Activated T-cell treated with anti-CD3 and anti-CD28 coated beads, Interleukin-2, amount 50 U/mL, for 4 hours (primary cell): Measurements from ENCODE around the gene LDLRAD1. TPM values are rescaled to one million over a fixed set of nuclear protein-coding genes. Genes with fewer than 3 reads are reported as not detected.
"Not testable (repeated sequence)": the region's sequence is repeated elsewhere in the genome, so short reads cannot be mapped to it uniquely, and the experiment has no call there.

ENCODE experiments used
- ATAC-seq, 2 donors: fragments of 200-7000 bp; cut with Tn5 transposase; one replicate each; pipeline ENCODE4 v1.10.0; 2021
- DNase-seq: peaks from one replicate; pipeline ENCODE4 v3.0.0-alpha.2; 2020
- H3K27me3 Mint-ChIP-seq: one replicate; pipeline ENCODE4 v1.8.0; 2021; ENCODE audit warnings: low read depth, mixed read lengths
- H3K36me3 Mint-ChIP-seq: one replicate; pipeline ENCODE4 v1.8.0; 2022; ENCODE audit warnings: mixed read lengths; ENCODE audit not compliant: insufficient read depth
- H3K4me1 Mint-ChIP-seq: one replicate; pipeline ENCODE4 v1.8.0; 2021; ENCODE audit warnings: low read depth, mixed read lengths
- H3K4me3 Mint-ChIP-seq: one replicate; pipeline ENCODE4 v1.8.0; 2021; ENCODE audit warnings: mild to moderate bottlenecking, moderate library complexity, mixed read lengths
- H3K9me3 Mint-ChIP-seq: one replicate; pipeline ENCODE4 v1.8.0; 2021; ENCODE audit warnings: mixed read lengths
- total RNA-seq, 3 donors: library from RNA; stranded (reverse); gene quantifications; one replicate each; pipeline ENCODE4 v1.2.1, GENCODE V29; 2021

The LDLRAD1 gene
- total RNA-seq, 3 donors from 2014 or later = not detected

DNA sequence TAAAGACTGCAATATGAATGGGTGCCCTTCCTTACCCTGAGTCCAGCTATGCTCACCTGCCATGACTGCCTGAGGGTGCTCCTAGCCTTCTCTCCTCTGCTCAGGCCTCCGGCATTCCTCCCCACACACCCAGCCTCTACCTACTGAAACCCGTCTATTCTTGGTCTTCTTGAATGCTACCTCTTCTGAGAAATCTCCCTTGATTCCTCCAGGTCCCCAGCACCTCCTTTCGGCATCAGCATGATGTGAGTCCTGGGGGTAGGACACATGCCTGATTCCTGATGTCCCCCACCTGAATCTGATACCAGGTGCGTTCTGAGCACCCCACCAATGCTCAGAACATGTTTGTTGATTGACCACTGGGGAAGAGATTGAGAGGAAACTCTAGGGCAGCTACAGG lies 8.6 kb downstream of the LDLRAD1 start:
- Mint-ChIP-seq H3K27me3 (peaks cover 18% of the 10 kb centered on the region), H3K36me3 (no peaks in the 10 kb centered on the region), H3K9me3 (no peaks in the 10 kb centered on the region), H3K4me1 (no peaks in the 10 kb centered on the region), H3K4me3 (no peak overlapping the region)
- DNase-seq = no peak
- no peak for ATAC-seq

DNA sequence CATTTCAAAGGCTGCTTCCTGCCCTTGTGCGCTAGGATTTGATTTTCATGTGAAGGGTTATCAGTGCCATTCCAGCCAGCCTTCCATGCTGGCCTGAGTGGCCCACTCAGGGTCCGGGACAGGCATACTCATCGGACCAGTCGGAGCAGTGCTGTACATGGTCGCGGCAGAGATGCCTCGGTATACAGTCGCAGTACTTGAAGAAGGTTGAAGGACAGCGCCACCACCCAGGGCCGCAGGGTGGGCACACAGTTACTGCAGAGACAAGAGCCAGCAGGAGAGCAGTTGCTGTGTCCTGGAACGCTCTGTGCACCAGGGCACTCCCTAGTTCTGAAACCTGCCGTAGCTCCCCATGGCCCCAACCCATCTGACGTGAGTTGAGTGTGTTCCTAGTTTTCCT lies 9.1 kb downstream of the LDLRAD1 start:
- Mint-ChIP-seq H3K36me3 (no peaks in the 10 kb centered on the region), H3K9me3 (no peaks in the 10 kb centered on the region), H3K27me3 (peaks cover 16% of the 10 kb centered on the region), H3K4me3 (no peak overlapping the region), H3K4me1 (no peaks in the 10 kb centered on the region)
- ATAC-seq = no peak
- DNase-seq = no peak

DNA sequence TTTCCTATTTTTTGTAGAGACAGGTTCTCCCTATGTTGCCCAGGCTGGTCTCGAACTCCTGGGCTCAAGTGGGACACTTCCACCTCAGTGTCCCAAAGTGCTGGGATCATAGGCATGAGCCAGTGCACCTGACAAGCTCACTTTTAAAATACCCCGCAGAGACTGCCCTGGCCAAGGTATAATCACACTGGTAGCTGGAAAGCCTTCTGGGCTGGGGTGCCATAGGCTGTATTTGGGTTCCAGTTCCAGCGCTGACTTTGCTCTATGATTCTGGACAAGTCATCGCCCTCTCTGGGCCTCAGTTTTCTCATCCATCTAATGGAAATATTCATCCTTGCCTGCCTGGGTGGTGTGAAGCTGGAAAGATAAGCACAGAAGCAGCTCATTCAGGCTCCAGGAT lies 10.4 kb downstream of the LDLRAD1 start:
- ATAC-seq (no peak), DNase-seq (no peak)
- H3K36me3 Mint-ChIP-seq = no peaks in the 10 kb centered on the region
- peaks cover 11% of the 10 kb centered on the region for H3K27me3 Mint-ChIP-seq
- no peak overlapping the region for H3K4me3 Mint-ChIP-seq
- no peaks in the 10 kb centered on the region for H3K4me1 Mint-ChIP-seq
- H3K9me3 Mint-ChIP-seq = no peaks in the 10 kb centered on the region

DNA sequence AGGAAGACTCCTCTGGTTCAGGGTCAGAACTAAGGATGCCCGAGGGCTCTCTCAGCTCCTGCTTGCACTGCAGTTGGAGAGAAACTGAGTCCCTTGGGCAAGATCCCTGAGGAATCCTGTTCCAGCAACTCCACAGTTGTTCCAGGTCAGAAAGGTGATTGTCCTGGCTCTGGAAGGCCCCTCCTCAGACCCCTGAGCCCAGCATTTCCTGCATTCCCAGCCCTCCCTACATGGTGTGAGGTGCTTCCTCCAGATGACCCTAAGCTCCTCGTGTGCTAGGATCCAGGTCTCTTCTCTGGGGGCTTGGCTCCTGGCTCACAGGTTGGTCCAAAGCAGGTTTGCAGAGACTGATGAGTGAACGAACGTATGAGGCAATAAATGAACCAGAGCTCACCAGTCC lies 11.5 kb downstream of the LDLRAD1 start:
- ATAC-seq (no peak), DNase-seq (no peak)
- H3K9me3 Mint-ChIP-seq = no peaks in the 10 kb centered on the region
- no peaks in the 10 kb centered on the region for H3K4me1 Mint-ChIP-seq
- H3K27me3 Mint-ChIP-seq = peaks cover 7% of the 10 kb centered on the region
- H3K36me3 Mint-ChIP-seq = no peaks in the 10 kb centered on the region
- H3K4me3 Mint-ChIP-seq = no peak overlapping the region

DNA sequence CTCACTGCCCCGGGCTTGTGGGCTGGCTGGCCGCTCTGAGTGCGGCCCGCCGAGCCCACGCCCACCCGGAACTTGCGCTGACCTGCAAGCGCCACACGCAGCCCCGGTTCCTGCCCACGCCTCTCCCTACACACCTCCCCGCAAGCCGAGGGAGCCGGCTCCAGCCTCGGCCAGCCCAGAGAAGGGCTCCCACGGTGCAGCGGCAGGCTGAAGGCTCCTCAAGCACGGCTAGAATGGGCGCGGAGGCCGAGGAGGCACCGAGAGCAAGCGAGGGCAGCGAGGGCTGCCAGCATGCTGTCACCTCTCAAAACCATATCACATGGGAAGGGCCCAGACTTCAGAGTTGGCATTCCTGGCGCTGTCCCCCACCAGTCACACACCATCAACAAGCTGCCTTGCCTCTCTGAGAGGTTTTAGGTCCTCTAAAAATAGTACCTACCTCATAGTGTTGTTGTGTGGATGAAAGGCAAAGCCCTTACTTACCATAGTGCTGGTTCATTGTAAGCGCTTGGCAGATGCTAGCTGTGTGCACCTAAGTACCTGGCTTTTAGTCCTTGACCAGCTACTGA lies 13.4 kb downstream of the LDLRAD1 start:
- peaks cover 2% of the 10 kb centered on the region for H3K27me3 Mint-ChIP-seq
- H3K36me3 Mint-ChIP-seq = no peaks in the 10 kb centered on the region
- H3K4me1 Mint-ChIP-seq = no peaks in the 10 kb centered on the region
- DNase-seq (no peak), ATAC-seq (no peak)
- no peak overlapping the region for H3K4me3 Mint-ChIP-seq
- H3K9me3 Mint-ChIP-seq = no peaks in the 10 kb centered on the region

DNA sequence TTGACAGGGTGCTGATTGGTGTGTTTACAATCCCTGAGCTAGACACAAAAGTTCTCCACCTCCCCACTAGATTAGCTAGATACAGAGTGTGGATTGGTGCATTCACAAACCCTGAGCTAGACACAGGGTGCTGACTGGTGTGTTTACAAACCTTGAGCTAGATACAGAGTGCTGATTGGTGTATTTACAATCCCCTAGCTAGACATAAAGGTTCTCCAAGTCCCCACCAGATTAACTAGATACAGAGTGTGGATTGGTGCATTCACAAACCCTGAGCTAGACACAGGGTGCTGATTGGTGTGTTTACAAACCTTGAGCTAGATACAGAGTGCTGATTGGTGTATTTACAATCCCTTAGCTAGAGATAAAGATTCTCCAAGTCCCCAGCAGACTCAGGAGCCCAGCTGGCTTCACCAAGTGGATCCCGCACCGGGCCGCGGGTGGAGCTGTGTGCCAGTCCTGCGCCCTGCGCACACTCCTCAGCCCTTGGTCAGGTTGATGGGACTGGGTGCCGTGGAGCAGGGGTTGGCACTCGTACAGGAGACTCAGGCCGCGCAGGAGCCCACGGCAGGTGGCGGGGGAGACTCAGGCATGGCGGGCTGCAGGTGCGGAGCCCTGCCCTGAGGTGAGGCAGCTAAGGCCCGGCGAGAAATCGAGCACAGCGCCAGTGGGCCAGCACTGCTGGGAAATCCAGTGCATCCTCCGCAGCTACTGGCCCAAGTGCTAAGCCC lies 14.1 kb downstream of the LDLRAD1 start:
- H3K4me3 Mint-ChIP-seq, H3K27me3 Mint-ChIP-seq, H3K36me3 Mint-ChIP-seq, DNase-seq, H3K4me1 Mint-ChIP-seq, ATAC-seq, H3K9me3 Mint-ChIP-seq: not testable (repeated sequence)

DNA sequence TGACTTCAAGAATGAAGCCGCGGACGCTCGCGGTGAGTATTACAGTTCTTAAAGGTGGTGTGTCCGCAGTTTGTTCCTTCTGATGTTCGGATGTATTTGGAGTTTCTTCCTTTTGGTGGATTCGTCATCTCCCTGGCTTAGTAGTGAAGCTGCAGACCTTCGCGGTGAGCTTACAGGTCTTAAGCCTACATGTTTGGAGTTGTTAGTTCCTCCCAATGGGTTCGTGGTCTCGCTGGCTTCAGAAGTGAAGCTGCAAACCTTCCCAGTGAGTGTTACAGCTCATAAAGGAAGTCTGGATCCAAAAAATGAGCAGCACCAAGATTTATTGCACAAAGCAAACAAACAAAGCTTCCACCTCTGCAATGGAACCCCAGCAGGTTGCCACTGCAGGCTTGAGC lies 14.7 kb downstream of the LDLRAD1 start:
- ATAC-seq (no peak), DNase-seq (no peak)
- Mint-ChIP-seq H3K4me3 (no peak overlapping the region), H3K4me1 (no peaks in the 10 kb centered on the region), H3K27me3 (no peaks in the 10 kb centered on the region), H3K9me3 (no peaks in the 10 kb centered on the region), H3K36me3 (no peaks in the 10 kb centered on the region)

DNA sequence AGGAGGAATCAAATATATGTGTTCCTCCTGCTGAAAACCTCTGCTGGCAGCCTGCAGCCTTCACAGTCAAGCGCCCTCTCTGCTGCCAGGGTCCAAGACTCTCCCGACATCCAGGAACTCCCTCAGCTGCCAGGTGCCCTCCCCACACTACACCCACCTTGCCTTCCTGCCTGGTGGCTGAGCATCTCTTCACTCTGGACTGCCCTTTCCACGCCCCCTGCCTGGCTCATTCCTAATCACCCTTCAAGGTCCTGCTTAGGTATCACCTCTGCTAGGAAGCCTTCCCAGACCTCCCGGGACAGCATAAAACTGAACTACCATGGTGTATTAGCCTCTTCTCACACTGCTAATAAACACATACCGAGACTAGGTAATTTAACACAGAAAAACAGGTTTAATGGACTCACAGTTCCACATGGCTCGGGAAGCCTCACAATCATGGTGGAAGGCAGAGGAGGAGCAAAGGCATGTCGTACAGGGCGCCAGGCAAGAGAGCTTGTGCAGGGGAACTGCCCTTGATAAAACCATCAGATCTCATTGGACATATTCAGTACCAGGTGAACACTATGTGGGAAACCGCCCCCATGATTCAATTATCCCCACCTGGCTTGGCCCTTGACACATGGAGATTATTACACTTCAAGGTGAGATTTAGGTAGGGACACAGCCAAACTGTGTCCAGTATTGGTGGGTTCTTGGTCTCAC lies 15.3 kb downstream of the LDLRAD1 start:
- Mint-ChIP-seq H3K27me3 (no peaks in the 10 kb centered on the region), H3K4me3 (no peak overlapping the region), H3K9me3 (no peaks in the 10 kb centered on the region), H3K36me3 (no peaks in the 10 kb centered on the region), H3K4me1 (no peaks in the 10 kb centered on the region)
- ATAC-seq (no peak), DNase-seq (no peak)

DNA sequence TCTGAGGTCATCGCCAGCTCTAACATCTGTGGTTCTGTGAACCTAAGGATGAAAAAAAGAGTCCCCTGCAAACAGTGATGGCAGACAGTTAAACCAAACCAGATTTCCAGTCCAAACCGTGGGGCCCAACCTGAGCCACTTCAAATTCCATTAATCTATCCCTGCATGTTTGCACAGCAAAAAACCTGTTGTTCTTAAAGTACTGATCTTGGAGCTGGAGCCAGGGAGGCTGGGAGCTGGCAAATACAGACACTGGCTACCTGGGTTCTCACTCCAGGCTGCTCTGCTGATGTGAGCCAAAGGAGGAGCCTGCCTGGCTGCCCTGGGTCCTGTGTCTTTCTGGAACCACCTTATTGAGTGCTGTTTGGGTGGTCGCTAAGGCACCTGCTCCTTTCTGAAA lies 16.4 kb downstream of the LDLRAD1 start:
- ATAC-seq = no peak
- Mint-ChIP-seq H3K9me3 (no peaks in the 10 kb centered on the region), H3K4me3 (no peak overlapping the region), H3K36me3 (no peaks in the 10 kb centered on the region), H3K27me3 (no peaks in the 10 kb centered on the region), H3K4me1 (no peaks in the 10 kb centered on the region)
- no peak for DNase-seq

DNA sequence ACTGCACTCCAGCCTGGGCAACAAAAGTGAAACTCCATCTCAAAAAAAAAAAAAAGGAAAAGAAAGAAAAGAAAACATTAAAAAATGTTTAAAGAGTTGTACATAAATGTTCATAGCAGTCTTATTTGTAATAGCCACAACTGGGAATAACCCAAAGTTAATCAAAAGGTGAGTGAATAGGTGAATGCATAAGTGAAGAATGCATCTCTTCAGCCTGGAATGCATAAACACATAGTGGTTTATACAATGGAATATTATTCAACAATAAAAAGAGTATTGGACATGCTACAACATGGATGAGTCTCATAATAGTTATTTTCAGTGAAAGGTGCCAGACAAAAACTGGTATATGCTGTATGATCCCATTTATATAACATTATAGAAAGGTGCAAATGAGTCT lies 18.1 kb downstream of the LDLRAD1 start:
- no peaks in the 10 kb centered on the region for H3K36me3 Mint-ChIP-seq

DNA sequence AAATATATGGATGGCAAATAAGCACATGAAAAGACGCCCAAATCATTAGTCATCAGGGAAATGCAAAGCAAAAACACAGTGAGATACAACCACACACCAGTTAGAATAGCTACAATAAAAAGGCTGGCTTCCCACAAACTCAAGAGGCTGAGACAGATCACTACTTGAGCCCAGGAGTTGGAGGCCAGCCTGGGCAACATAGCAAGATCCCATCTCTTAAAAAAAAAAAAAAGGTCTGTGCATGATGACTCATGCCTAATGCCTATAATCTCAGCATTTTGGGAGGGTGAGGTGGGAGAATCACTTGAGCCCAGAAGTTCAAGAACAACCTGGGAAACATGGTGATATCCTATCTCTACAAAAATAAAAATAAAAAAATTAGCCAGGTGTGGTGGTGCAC lies 19.8 kb downstream of the LDLRAD1 start:
- no peak for DNase-seq
- Mint-ChIP-seq H3K27me3 (no peaks in the 10 kb centered on the region), H3K4me3 (no peak overlapping the region), H3K4me1 (no peaks in the 10 kb centered on the region), H3K36me3 (no peaks in the 10 kb centered on the region), H3K9me3 (no peaks in the 10 kb centered on the region)
- ATAC-seq = no peak

More for the DNA sequence above, 18.1 kb downstream of the LDLRAD1 start:
- ATAC-seq (no peak), DNase-seq (no peak)
- H3K9me3 Mint-ChIP-seq = no peaks in the 10 kb centered on the region
- H3K4me3 Mint-ChIP-seq = no peak overlapping the region
- no peaks in the 10 kb centered on the region for H3K27me3 Mint-ChIP-seq
- no peaks in the 10 kb centered on the region for H3K4me1 Mint-ChIP-seq

DNA sequence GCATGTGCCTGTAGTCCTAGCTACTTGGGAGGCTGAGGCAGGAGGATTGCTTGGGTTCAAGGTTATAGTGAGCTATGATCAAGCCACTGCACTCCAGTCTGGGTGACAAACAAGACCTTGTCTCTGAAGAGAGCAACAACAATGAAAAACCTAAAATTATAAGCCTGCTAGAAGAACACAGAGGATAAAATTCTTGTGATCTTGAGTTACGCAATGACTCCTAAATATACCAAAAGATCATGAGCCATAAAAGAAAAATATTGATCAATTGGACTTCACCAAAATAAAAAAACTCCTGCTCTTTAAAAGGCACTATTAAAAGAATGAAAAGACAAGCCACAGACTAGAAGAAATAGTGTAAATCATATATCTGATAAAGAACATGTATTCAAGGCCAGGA lies 22.3 kb downstream of the LDLRAD1 start:
- H3K9me3 Mint-ChIP-seq = no peaks in the 10 kb centered on the region
- H3K36me3 Mint-ChIP-seq = no peaks in the 10 kb centered on the region
- no peak overlapping the region for H3K4me3 Mint-ChIP-seq
- no peak for DNase-seq
- ATAC-seq = no peak
- no peaks in the 10 kb centered on the region for H3K4me1 Mint-ChIP-seq
- no peaks in the 10 kb centered on the region for H3K27me3 Mint-ChIP-seq

DNA sequence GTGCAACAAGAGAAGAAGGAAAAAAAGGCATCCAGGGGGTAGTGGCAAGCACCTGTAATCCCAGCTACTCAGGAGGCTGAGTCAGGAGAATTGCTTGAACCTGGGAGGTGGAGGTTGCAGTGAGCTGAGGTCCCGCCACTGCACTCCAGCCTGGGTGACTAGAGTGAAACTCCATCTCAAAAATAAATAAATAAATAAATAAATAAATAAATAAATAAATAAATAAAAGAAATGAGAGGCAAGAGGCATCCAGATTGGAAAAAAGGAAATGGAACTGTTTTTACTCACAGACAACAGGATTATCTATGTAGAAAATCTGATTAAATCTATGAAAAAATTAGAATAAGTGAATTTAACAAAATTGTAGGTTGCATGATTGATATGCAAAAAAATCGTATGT lies 23.5 kb downstream of the LDLRAD1 start:
- not testable (repeated sequence) for ATAC-seq, H3K9me3 Mint-ChIP-seq, H3K36me3 Mint-ChIP-seq, DNase-seq, H3K27me3 Mint-ChIP-seq, H3K4me3 Mint-ChIP-seq, H3K4me1 Mint-ChIP-seq

DNA sequence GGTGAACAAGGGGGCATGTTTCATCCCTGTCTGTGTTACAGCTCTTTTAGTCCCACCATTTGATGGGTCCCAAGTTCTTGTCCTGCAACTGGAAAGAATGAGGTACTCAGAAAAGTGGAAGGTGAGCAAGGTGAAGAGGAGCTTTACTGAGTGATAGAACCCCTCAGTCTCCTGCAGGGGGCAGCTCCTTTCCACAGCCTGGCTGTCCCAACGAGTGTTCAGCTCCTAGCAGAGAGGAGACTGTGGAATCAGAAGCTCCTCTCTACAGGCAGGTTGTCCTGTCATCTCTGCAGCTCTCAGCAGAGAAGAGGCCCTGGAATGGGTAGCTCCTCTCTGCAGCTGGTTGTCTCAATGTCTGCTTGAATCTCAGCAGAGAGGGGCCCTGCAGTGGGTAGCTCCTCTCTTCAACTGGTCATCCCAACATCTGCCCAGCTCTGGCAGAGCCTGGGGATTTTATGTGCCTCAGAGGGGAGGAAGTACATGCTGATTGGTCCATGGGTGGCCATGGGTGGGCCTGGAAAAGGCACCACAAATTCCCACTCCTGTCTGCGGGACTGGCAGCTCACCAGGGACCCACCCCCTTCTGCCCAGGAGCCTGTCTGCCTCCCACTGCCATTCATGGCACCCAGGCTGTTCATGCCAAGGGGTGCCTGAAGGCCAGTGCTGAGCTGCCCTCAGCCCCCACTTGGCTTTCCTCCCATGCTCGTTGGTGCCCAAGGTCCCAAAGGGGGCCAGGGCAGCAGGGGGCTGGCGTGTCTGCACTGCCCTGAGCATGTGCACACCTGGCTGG lies 25.7 kb downstream of the LDLRAD1 start:
- Mint-ChIP-seq H3K27me3 (no peaks in the 10 kb centered on the region), H3K4me1 (peaks cover 3% of the 10 kb centered on the region), H3K36me3 (no peaks in the 10 kb centered on the region), H3K9me3 (no peaks in the 10 kb centered on the region), H3K4me3 (no peak overlapping the region)
- DNase-seq = no peak
- no peak for ATAC-seq
